HG03460 (cell line): ENCODE results near the gene KLHL4.
"Not testable (repeated sequence)": the region's sequence is repeated elsewhere in the genome, so short reads cannot be mapped to it uniquely, and the experiment has no call there.

Experiments used
- ATAC-seq: cut with Tn5 transposase; IDR thresholded peaks from one replicate; pipeline ENCODE4 v1.9.1; 2021; ENCODE audit not compliant: unreplicated experiment

The KLHL4 gene

GRCh38 chrX:87641439-87641838 is 123.8 kb downstream of the KLHL4 start:
- ATAC-seq, result not testable (repeated sequence)

- no peak for ATAC-seq
Measured at GRCh38 chrX:87661761-87662160, 144.2 kb downstream of the KLHL4 start.

- no peak for ATAC-seq
Measured at GRCh38 chrX:87663421-87663820, 145.8 kb downstream of the KLHL4 start.

- ATAC-seq, result no peak
Measured at GRCh38 chrX:87664381-87664780, 146.8 kb downstream of the KLHL4 start.

GRCh38 chrX:87679849-87680248 is 162.2 kb downstream of the KLHL4 start:
- ATAC-seq, result no peak

- ATAC-seq, result no peak
Measured at GRCh38 chrX:87687703-87688102, 170.1 kb downstream of the KLHL4 start.

- not testable (repeated sequence) for ATAC-seq
Measured at GRCh38 chrX:87688113-87688748, 170.6 kb downstream of the KLHL4 start.

GRCh38 chrX:87689218-87689617 is 171.6 kb downstream of the KLHL4 start:
- not testable (repeated sequence) for ATAC-seq

- no peak for ATAC-seq
Measured at GRCh38 chrX:87693204-87693603, 175.6 kb downstream of the KLHL4 start.

- ATAC-seq, result no peak
Measured at GRCh38 chrX:87697409-87697808, 179.8 kb downstream of the KLHL4 start.

- ATAC-seq, result no peak
Measured at GRCh38 chrX:87702795-87703194, 185.2 kb downstream of the KLHL4 start.

- ATAC-seq, result not testable (repeated sequence)
Measured at GRCh38 chrX:87703469-87703868, 185.9 kb downstream of the KLHL4 start.

GRCh38 chrX:87706134-87706533 is 188.5 kb downstream of the KLHL4 start:
- no peak for ATAC-seq

GRCh38 chrX:87710580-87710979 is 193.0 kb downstream of the KLHL4 start:
- ATAC-seq, result no peak
